ENCODE measurements around the gene MAP3K9. TPM values are rescaled to one million over a fixed set of nuclear protein-coding genes. Genes with fewer than 3 reads are reported as not detected.

Gene MAP3K9
- total and polyA plus RNA-seq, 2 donors (not counting 3 experiments of a cell fraction or from before 2014, with no cell fraction given) = 0.06 to 0.11 TPM

DNA sequence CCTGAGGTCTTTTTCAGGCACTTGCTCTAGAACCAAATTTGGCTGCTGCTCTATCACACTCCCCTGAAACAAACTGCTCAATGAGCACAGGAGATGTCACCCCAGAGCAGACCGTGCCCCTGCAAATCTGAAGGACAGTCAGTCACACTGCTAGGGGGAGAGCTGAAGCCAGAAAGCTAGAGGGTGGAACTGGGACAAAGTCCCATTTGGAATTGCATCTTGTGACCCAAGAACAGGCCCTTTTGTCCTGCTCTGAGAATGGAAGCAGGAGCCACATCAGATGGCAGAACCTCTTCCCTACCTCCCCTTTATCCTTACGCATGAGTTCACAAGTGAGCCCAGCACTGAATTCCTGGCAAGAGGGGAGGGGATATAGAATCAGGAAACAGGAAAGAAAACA is 64.7 kb downstream of the MAP3K9 start:
- CTCF ChIA-PET = interaction anchor here (1.3 kb wide), 2 partner anchors 8 to 32 kb away, joined by 3 to 4 read pairs; no protein-coding TSS in a partner anchor
- no peaks in the 10 kb centered on the region for H3K36me3 ChIP-seq (ENCODE audit: control insufficient read depth in 2 of 2, extremely low read depth in 1 of 2, insufficient read depth in 2 of 2, low read length in 2 of 2)
- no peak overlapping the region for H3K9ac ChIP-seq (replicated peaks; ENCODE audit: extremely low read depth, insufficient read depth, low read length)
- dilution Hi-C loops (cut with MboI; ENCODE audit: extremely low pct_ligation_motif_present, low sequenced_read_pairs) = no loop called here
- H3K27me3 ChIP-seq (ENCODE audit: control insufficient read depth in 2 of 2, insufficient read depth in 2 of 2, low read length in 2 of 2) = no peaks in the 10 kb centered on the region
- H2AFZ ChIP-seq (ENCODE audit: low read depth, low read length) = no peak overlapping the region
- no peaks in the 10 kb centered on the region for H3K9me3 ChIP-seq (replicated peaks; ENCODE audit: control insufficient read depth, insufficient read depth, low read length)
- H3K9me1 ChIP-seq (replicated peaks; ENCODE audit: control insufficient read depth, extremely low read depth, insufficient read depth, low read length) = no peaks in the 10 kb centered on the region
- POLR2A ChIA-PET = no interaction called here
- no peak overlapping the region for H3K4me3 ChIP-seq (replicated peaks in 1 of 3; ENCODE audit: insufficient read depth in 1 of 3, low read depth in 1 of 3, low read length in 3 of 3)
- H3K79me2 ChIP-seq (ENCODE audit: control insufficient read depth, insufficient read depth, low read length) = no peaks in the 10 kb centered on the region
- no peaks in the 10 kb centered on the region for H4K20me1 ChIP-seq (replicated peaks; ENCODE audit: control insufficient read depth, extremely low read depth, insufficient read depth, low read length)
- FAIRE-seq (no peak), DNase-seq (ENCODE audit: low read depth, low spot score) (no peak)
- BruUV-seq (replicated peaks) = no TSS peak
- TF ChIP-seq, protein P1, sequence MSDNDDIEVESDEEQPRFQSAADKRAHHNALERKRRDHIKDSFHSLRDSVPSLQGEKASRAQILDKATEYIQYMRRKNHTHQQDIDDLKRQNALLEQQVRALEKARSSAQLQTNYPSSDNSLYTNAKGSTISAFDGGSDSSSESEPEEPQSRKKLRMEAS (IDR thresholded peaks at IDR 0.05; ENCODE audit: insufficient read depth, insufficient read length) = no peak
- TF ChIP-seq JUN (IDR thresholded peaks at IDR 0.05; ENCODE audit: borderline replicate concordance, insufficient read depth, insufficient read length, low read depth) = no peak
- TF ChIP-seq FOS (IDR thresholded peaks at IDR 0.05; ENCODE audit: borderline replicate concordance, insufficient read depth, low read length) = no peak
- TF ChIP-seq GATA2 (IDR thresholded peaks at IDR 0.05; ENCODE audit: insufficient read depth, insufficient read length, low read depth, low read length) = no peak
- TF ChIP-seq POLR2A (IDR thresholded peaks at IDR 0.05; ENCODE audit: low read depth, low read length) = no peak
- TF ChIP-seq POLR2AphosphoS5 (IDR thresholded peaks at IDR 0.05; ENCODE audit: insufficient read depth, low read depth, low read length) = no peak
- TF ChIP-seq EZH2 (IDR thresholded peaks at IDR 0.05; ENCODE audit: borderline replicate concordance, low read depth, low read length, severe bottlenecking) = no peak
- TF ChIP-seq MYC (IDR thresholded peaks at IDR 0.05; ENCODE audit: low read depth, low read length) = no peak
- TF ChIP-seq, protein P2, sequence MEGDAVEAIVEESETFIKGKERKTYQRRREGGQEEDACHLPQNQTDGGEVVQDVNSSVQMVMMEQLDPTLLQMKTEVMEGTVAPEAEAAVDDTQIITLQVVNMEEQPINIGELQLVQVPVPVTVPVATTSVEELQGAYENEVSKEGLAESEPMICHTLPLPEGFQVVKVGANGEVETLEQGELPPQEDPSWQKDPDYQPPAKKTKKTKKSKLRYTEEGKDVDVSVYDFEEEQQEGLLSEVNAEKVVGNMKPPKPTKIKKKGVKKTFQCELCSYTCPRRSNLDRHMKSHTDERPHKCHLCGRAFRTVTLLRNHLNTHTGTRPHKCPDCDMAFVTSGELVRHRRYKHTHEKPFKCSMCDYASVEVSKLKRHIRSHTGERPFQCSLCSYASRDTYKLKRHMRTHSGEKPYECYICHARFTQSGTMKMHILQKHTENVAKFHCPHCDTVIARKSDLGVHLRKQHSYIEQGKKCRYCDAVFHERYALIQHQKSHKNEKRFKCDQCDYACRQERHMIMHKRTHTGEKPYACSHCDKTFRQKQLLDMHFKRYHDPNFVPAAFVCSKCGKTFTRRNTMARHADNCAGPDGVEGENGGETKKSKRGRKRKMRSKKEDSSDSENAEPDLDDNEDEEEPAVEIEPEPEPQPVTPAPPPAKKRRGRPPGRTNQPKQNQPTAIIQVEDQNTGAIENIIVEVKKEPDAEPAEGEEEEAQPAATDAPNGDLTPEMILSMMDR (IDR thresholded peaks at IDR 0.05; ENCODE audit: extremely low read depth in 1 of 2, insufficient read depth in 1 of 2, low read depth in 1 of 2, low read length in 2 of 2) = no peak
- H3K4me1 ChIP-seq (ENCODE audit: control insufficient read depth, extremely low read depth, insufficient read depth, low read length) = no peaks in the 10 kb centered on the region
- H3K27ac ChIP-seq (ENCODE audit: insufficient read depth, low read depth, low read length) = no peak overlapping the region
- H3K4me2 ChIP-seq (ENCODE audit: insufficient read depth, low read length) = no peak overlapping the region
- intact Hi-C loops (cut with micrococcal nuclease) = no loop called here
